Activated CD4-positive, alpha-beta T cell treated with anti-CD3 and anti-CD28 coated beads, Interleukin-2, amount 10 ng/mL, durations not matched to agents 24 days and 14 days (primary cell): ENCODE measurements around the gene RALGDS. TPM values are rescaled to one million over a fixed set of nuclear protein-coding genes. Genes with fewer than 3 reads are reported as not detected.
"Not testable (repeated sequence)": the region's sequence is repeated elsewhere in the genome, so short reads cannot be mapped to it uniquely, and the experiment has no call there.

ENCODE experiments used
- DNase-seq: peaks from one replicate; pipeline ENCODE4 v3.0.0; 2022
- H3K27ac Mint-ChIP-seq: one replicate; pipeline ENCODE4 v1.8.0; 2022; ENCODE audit warnings: mild to moderate bottlenecking, mixed read lengths
- H3K27me3 Mint-ChIP-seq: one replicate; pipeline ENCODE4 v1.8.0; 2022; ENCODE audit warnings: mixed read lengths
- H3K36me3 Mint-ChIP-seq: one replicate; pipeline ENCODE4 v1.8.0; 2022; ENCODE audit warnings: low read depth, mild to moderate bottlenecking, mixed read lengths
- H3K4me1 Mint-ChIP-seq: one replicate; pipeline ENCODE4 v1.8.0; 2021; ENCODE audit warnings: mixed read lengths
- H3K4me3 Mint-ChIP-seq: one replicate; pipeline ENCODE4 v1.8.0; 2022; ENCODE audit warnings: mild to moderate bottlenecking, moderate library complexity, mixed read lengths
- H3K9me3 Mint-ChIP-seq: one replicate; pipeline ENCODE4 v1.8.0; 2021; ENCODE audit warnings: mixed read lengths
- intact Hi-C: fragments of 100-400 bp; cut with micrococcal nuclease; formaldehyde crosslinking; loops from one replicate; pipeline ENCODE4 v1.15.1; 2023
- total RNA-seq: library from RNA; stranded (reverse); gene quantifications from 2 replicates; pipeline ENCODE4 v1.2.3, GENCODE V29; 2022

RALGDS gene
- total RNA-seq, 1 donor from 2014 or later, result 93.0 TPM

DNA sequence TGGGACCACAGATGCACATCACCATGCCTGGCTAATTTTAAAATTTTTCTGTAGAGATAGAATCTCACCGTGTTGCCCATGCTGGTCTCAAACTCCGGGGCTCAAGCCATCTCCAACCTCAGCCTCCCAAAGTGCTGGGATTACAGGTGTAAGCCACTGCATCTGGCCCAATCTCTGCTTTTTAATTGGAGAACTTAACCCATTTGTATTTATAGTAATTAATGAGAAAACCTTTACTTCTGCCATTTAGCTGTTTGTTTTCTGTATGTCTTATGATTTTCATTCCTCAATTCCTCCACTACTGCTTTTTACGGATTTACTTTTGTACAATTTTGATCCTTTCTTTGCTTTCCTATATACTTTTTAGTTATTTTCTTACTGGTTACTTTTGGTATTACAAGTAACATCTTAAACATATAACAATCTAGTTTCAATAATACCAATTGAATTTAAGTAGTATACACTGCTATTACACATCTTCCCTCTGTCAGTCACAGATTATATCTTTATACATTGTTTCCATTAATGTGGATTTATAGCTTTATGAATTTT is 26.1 kb downstream of the RALGDS start:
- Mint-ChIP-seq H3K9me3 (peaks cover 10% of the 10 kb centered on the region), H3K27me3 (no peaks in the 10 kb centered on the region), H3K4me1 (no peaks in the 10 kb centered on the region), H3K36me3 (peaks cover 43% of the 10 kb centered on the region), H3K27ac (no peak overlapping the region), H3K4me3 (no peak overlapping the region)
- DNase-seq, result no peak
- intact Hi-C loops, result no loop called here

DNA sequence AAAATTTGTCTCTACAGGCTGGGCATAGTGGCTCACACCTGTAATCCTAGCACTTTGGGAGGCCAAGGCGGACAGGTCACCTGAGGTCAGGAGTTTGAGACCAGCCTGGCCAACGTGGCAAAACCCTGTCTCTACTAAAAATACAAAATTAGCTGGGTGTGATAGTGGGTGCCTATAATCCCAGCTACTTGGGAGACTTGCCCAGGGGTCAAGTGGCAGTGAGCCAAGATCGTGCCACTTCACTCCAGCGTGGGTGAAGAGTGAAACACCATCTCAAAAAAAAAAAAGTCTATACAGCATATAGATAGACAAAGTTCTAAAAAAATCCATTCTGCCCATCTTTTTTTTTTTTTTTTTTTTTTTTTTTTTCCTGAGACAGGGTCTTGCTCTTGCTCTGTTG is 26.7 kb downstream of the RALGDS start:
- Mint-ChIP-seq H3K9me3 (peaks cover 10% of the 10 kb centered on the region), H3K36me3 (peaks cover 39% of the 10 kb centered on the region)
- H3K27me3 Mint-ChIP-seq, H3K4me3 Mint-ChIP-seq, DNase-seq, H3K27ac Mint-ChIP-seq, intact Hi-C loops, H3K4me1 Mint-ChIP-seq: not testable (repeated sequence)

DNA sequence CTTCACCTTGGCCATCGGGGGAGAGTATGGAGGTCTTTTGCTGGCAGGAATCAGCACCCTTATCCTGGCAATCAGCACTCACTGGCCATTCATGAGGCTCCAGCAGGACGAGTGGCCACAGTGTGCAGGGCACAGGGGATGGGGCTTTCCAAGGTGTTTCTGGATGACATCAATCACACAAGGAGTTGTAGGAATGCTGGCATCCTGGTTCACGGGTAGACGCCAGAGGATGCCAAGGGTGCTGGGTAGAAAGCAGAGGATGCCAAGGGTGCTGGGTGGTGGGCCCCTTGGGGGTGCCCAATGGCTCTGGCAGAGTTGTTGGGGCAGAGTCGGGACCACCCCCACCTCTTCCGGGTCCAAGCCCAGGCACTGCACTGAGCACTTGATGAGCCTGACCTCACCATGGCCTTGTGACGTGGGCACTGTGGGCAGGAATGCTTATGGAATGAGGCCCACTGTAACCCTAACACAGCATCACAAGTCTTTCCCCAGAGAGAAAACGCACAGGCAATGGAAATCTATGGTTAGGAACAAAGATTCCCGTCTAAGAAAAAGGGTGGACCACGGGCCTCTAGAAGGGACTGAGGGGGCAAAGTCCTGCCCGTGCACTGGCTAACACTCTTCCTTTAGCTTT is 30.2 kb downstream of the RALGDS start:
- H3K4me3 Mint-ChIP-seq, result no peak overlapping the region
- H3K9me3 Mint-ChIP-seq, result peaks cover 2% of the 10 kb centered on the region
- no peak for DNase-seq
- intact Hi-C loops, result no loop called here
- no peaks in the 10 kb centered on the region for H3K27me3 Mint-ChIP-seq
- H3K36me3 Mint-ChIP-seq, result peaks cover 6% of the 10 kb centered on the region
- H3K27ac Mint-ChIP-seq, result no peak overlapping the region
- no peaks in the 10 kb centered on the region for H3K4me1 Mint-ChIP-seq

DNA sequence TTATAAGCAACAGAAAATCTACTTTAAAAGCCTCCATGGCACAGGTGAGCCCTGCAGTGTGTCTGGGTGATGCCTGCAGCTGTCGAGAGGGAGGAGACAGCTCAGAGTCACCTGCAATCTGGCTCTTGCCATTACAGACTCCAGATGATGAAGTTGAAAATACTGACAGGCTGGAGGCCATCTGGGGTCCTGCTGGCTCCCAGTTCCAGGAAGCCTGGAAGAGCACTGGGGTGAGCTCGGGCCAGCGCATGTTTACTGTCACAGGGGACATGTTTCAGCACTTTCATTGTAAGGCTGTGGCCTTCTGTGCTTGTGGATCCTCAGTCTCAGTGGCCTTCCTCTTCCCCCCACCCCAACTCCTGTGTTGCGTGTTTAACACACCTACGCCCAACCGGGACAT is 30.9 kb downstream of the RALGDS start:
- intact Hi-C loops, result no loop called here

DNA sequence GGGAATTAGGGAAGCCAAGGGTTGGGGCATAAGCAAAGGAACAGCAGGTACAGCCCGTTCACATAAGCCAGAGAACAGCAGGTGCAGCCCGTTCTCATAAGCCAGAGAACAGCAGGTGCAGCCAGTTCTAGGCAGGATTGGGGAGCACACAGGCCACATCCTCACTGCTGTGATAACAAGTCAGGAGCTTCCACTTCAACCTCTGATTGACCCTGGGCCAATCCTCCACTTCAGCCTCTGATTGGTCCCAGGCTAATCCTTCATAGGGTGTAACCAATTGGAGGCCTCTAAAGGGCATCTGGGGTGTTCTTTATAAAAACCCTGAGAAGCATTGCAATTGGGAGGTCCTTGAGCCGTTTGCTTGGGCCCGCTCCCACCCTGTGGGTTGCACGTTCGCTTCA is 31.8 kb downstream of the RALGDS start:
- intact Hi-C loops, result no loop called here
- H3K27ac Mint-ChIP-seq, result no peak overlapping the region
- no peaks in the 10 kb centered on the region for H3K27me3 Mint-ChIP-seq
- peaks cover 3% of the 10 kb centered on the region for H3K36me3 Mint-ChIP-seq
- no peaks in the 10 kb centered on the region for H3K9me3 Mint-ChIP-seq
- no peak for DNase-seq
- H3K4me3 Mint-ChIP-seq, result no peak overlapping the region
- H3K4me1 Mint-ChIP-seq, result no peaks in the 10 kb centered on the region

More for the DNA sequence above, 30.9 kb downstream of the RALGDS start:
- no peak for DNase-seq
- peaks cover 4% of the 10 kb centered on the region for H3K36me3 Mint-ChIP-seq
- H3K27me3 Mint-ChIP-seq, result no peaks in the 10 kb centered on the region
- H3K4me1 Mint-ChIP-seq, result no peaks in the 10 kb centered on the region
- no peaks in the 10 kb centered on the region for H3K9me3 Mint-ChIP-seq
- no peak overlapping the region for H3K4me3 Mint-ChIP-seq
- no peak overlapping the region for H3K27ac Mint-ChIP-seq

DNA sequence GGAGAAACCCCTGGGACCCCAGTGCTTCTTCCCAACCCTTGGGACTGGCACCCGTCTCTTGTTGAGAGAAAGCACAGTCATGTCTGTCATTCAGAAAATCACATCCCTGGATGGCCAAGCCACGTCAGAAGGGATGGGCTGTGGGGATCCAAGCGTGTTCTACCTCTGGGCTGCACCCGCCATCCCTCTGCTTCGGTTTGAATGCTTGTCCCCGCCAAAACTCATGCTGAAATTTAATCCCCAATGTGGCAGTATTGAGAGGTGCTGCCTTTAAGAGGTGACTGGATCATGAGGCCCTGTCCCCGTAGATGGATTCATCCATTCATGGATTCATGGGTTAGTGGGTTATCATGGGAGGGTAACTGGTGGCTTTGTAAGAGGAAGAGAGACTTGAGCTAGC is 32.3 kb downstream of the RALGDS start:
- no peak for DNase-seq
- Mint-ChIP-seq H3K4me3 (no peak overlapping the region), H3K27me3 (no peaks in the 10 kb centered on the region), H3K4me1 (no peaks in the 10 kb centered on the region), H3K9me3 (no peaks in the 10 kb centered on the region), H3K36me3 (peaks cover 3% of the 10 kb centered on the region), H3K27ac (no peak overlapping the region)
- intact Hi-C loops, result no loop called here

DNA sequence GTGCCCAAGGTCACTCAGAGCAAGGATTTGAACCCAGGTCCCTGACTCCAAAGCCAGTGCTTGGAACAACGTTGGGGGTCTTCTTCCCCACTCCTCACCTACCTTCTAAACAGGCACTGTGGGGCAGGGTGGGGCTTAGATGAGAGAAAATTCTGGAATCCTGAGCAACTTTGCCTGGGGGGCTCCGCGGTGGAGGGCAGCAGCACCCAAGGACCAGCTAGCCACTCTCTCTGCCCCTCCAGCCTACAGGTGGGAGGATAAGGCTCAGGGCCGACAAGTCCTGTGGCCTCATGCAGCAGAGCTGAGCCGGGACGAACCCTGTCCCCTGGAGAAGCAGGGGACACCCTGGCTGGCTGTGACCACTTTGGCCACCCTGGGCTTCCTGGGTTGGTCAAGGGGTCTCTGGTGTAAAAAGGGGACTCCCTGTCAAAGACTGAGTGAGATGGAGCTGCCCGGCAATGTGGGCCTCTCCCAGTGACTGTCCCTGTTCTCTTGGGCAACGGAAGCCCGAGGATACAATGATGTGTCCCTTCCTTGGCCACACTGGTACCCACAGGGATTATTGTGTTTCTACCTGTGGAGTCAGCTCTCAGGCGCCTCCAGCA is 32.8 kb downstream of the RALGDS start:
- no peak overlapping the region for H3K27ac Mint-ChIP-seq
- no peak for DNase-seq
- no peak overlapping the region for H3K4me3 Mint-ChIP-seq
- intact Hi-C loops, result no loop called here
- no peaks in the 10 kb centered on the region for H3K9me3 Mint-ChIP-seq
- H3K4me1 Mint-ChIP-seq, result no peaks in the 10 kb centered on the region
- H3K27me3 Mint-ChIP-seq, result no peaks in the 10 kb centered on the region
- H3K36me3 Mint-ChIP-seq, result peaks cover 3% of the 10 kb centered on the region

DNA sequence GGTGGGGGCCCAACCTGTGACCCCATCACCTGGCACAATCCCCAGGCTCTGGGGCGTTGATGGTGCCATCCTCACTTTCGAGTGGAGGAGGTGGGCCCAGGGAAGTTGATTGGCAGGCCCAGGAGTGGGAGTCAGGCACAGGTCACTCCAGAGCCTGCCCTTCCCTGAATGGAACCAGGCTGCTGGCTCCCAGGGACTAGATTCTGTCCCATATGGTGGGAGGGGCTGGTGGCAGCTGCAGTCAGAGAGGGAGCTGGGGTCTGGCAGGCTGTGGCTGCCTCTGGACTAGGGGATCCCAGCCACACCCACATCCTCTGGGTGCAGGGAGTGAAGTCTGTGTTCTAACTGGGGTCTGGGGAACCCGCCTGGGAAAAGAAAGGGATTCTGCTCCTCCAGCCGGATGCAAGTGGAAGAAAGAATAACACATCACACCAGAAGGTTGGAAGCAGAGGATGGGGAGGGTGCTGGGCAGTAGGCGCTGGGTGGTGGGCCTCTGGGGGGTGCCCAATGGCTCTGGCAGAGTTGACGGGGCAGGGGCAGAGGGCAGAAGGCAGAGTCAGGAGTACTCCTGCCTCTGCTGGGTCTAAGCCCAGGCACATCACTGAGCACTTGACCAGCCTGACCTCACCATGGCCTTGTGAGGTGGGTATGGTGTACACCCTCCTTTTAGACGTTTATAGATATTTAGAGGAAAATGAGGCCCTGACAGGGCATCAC is 33.5 kb downstream of the RALGDS start:
- intact Hi-C loops, result no loop called here

DNA sequence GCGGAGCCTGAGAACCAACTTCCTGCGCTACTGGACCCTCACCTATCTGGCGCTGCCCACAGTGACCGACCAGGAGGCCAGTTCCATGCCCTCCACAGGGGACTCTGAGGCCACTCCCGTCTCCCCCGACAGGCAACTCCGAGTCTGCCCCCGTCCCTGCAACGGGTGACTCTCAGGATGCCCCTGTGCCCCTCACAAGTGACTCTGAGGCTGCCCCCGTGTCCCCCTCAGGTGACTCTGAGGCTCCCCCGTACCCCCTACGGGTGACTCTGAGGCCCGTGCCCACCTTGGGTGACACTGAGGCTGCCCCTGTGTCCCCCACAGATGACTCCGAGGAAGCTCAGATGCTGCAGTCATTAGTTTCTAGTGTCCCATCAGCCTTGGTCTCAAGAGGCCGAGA is 34.1 kb downstream of the RALGDS start:
- DNase-seq, result no peak
- no peak overlapping the region for H3K27ac Mint-ChIP-seq
- intact Hi-C loops, result no loop called here
- H3K4me3 Mint-ChIP-seq, result no peak overlapping the region
- H3K27me3 Mint-ChIP-seq, result no peaks in the 10 kb centered on the region
- no peaks in the 10 kb centered on the region for H3K36me3 Mint-ChIP-seq
- H3K9me3 Mint-ChIP-seq, result no peaks in the 10 kb centered on the region
- H3K4me1 Mint-ChIP-seq, result no peaks in the 10 kb centered on the region

More for the DNA sequence above, 33.5 kb downstream of the RALGDS start:
- Mint-ChIP-seq H3K4me3 (no peak overlapping the region), H3K9me3 (no peaks in the 10 kb centered on the region), H3K4me1 (no peaks in the 10 kb centered on the region), H3K27ac (no peak overlapping the region), H3K27me3 (no peaks in the 10 kb centered on the region), H3K36me3 (no peaks in the 10 kb centered on the region)
- no peak for DNase-seq

DNA sequence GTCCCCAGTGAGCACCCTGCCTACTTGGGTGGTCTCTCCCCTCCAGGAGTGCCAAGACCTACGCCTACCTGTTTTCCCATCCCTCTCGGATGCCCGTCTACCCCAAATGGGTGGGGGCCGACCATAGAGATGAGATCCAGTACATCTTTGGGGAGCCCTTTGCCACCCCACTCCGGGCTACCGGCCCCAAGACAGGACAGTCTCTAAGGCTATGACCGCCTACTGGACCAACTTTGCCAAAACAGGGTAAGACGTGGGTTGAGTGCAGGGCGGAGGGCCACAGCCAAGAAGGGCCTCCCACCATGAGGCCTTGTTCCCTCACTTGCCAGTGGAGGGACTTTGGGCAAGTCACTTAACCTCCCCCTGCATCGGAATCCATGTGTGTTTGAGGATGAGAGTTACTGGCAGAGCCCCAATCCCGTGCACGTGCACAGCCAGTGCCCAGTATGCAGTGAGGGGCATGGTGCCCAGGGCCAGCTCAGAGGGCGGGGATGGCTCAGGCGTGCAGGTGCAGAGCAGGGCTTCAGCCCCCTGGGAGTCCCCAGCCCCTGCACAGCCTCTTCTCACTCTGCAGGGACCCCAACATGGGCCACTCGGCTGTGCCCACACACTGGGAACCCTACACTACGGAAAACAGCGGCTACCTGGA is 34.7 kb downstream of the RALGDS start:
- H3K9me3 Mint-ChIP-seq, H3K36me3 Mint-ChIP-seq, H3K27me3 Mint-ChIP-seq, intact Hi-C loops, DNase-seq, H3K27ac Mint-ChIP-seq, H3K4me1 Mint-ChIP-seq, H3K4me3 Mint-ChIP-seq: not testable (repeated sequence)

DNA sequence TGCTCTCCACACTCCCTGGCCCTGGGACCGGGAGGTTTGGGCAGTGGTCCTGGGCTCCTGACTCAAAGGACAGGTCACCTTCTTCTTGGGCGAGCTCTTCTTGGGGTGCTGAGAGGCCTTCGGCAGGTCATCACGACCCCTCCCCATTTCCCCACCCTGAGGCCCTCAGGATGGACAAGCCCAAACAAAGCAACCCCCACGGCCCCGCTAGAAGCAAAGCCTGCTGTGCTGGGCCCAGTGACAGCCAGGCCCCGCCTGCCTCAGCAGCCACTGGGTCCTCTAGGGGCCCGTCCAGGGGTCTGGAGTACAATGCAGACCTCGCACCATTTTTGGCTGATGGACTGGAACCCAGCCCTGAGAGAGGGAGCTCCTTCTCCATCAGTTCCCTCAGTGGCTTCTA is 37.4 kb downstream of the RALGDS start:
- H3K27me3 Mint-ChIP-seq, H3K4me3 Mint-ChIP-seq, intact Hi-C loops, H3K36me3 Mint-ChIP-seq, DNase-seq, H3K27ac Mint-ChIP-seq, H3K4me1 Mint-ChIP-seq, H3K9me3 Mint-ChIP-seq: not testable (repeated sequence)

DNA sequence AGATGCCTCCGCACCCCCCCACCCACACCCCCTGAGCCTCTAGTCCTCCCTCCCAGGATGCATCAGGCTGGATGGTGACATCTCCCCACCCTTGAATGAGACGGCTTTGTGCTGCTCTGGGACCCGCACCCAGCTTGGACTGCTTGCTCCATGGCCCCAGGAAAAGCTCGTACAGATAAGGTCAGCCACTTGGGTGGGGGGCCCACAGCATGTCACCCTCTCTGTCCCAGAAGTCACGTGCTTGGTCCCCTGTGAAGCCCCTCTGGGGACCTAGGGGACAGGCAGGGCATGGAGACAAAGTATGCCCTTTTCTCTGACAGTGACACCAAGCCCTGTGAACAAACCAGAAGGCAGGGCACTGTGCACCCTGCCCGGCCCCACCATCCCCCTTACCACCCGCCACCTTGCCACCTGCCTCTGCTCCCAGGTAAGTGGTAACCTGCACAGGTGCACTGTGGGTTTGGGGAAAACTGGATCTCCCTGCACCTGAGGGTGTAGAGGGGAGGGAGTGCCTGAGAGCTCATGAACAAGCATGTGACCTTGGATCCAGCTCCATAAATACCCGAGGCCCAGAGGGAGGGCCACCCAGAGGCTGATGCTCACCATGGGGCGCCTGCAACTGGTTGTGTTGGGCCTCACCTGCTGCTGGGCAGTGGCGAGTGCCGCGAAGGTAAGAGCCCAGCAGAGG is 38.9 kb downstream of the RALGDS start:
- H3K4me3 Mint-ChIP-seq, H3K27me3 Mint-ChIP-seq, H3K27ac Mint-ChIP-seq, H3K9me3 Mint-ChIP-seq, H3K4me1 Mint-ChIP-seq, DNase-seq, H3K36me3 Mint-ChIP-seq, intact Hi-C loops: not testable (repeated sequence)

DNA sequence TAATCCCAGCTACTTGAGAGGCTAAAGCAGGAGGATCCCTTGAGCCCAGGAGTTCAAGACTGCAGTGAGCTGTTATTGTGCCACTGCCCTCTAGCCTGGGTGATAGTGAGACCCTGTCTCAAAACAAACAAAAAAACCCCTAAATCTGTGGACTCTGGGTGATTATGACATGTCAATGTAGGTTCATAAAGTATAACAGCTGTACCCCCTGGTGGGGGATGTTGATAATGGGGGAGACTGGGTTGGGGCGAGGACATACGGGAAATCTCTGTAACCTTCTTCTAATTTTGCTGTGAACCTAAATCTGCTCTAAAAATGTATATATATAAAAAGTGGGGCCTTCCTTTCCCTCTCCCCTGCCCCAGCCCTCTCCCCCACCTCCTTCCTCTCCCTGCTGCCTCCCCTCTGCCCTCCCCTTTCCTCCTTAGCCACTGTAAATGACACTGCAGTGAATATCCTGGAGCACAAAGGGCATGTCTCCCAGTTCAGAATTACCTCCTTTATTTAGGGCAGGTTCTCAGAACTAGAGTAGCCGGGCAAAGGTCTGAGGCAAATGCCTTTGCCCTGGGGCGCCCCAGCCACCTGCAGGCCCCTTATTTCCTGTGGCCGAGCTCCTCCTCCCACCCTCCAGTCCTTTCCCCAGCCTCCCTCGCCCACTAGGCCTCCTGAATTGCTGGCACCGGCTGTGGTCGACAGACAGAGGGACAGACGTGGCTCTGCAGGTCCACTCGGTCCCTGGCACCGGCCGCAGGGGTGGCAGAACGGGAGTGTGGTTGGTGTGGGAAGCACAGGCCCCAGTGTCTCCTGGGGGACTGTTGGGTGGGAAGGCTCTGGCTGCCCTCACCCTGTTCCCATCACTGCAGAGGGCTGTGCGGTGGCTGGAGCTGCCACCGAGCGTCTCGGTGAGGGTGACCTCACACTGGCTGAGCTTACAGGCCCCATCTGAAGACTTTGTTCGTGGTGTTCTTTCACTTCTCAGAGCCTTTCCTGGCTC is 40.0 kb downstream of the RALGDS start:
- intact Hi-C loops, DNase-seq, H3K4me1 Mint-ChIP-seq, H3K4me3 Mint-ChIP-seq, H3K36me3 Mint-ChIP-seq, H3K27ac Mint-ChIP-seq, H3K27me3 Mint-ChIP-seq, H3K9me3 Mint-ChIP-seq: not testable (repeated sequence)
